Amniotic stem cell (primary cell): Measurements from ENCODE around the gene C11orf54.
"Not testable (repeated sequence)": the region's sequence is repeated elsewhere in the genome, so short reads cannot be mapped to it uniquely, and the experiment has no call there.

ENCODE experiments used
- DNase-seq: peaks from one replicate; lab custom pipeline; 2025; lab: John Stamatoyannopoulos, UW

The C11orf54 gene

DNA sequence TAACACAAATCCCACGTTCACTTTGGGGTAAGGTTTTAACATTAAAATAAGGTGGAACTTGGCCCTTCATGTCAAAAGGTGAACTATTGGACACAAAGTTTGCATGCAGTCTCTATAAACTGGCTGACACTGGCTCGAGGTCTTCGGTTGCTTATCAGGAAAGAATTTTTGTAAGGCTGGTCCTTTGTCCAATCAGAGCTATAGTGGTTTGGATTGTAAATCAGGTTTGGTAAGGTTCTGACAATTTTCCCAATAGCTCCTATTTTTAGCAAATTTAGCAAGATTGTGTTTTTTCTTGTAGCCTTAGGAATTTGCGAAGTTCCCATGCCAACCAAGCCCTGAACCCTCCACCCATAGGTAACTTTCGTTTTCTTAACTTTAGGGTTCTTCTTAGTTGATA is 25.0 kb downstream of the C11orf54 start:
- no peak for DNase-seq

DNA sequence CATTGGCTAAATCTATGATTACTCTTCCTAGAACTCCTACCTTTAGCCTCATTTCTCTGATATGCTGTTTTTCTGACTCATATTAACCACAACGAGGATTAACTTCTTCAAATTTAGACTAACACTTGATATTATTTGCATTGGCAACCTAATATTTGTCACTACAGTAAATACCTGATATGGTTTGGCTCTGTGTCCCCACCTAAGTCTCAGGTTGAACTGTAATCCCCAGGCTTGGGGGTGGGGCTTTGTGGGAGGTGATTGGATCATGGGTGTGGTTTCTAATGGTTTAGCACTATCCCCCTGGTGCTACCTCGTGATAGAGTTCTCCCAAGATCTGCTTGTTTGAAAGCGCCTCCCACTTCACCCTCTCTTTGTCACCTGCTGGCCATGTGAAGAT is 25.5 kb downstream of the C11orf54 start:
- no peak for DNase-seq

DNA sequence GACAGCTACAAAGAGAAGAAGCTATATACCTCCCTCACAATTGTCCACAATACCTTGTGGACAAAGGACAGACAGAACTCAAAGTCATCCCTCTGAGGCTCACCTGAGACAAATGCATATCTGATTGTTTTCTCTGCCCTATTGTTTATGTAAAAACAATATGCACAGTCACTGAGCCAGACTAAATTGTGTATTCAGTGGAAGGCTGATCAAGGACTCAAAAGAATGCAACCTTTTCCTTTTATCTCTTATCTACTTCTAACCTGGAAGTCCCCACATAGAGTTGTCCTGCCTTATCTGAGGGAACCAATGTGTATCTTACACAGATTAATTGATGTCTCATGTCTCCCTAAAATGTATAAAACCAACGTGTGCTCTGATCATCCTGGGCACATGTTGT is 28.7 kb downstream of the C11orf54 start:
- DNase-seq, result no peak

DNA sequence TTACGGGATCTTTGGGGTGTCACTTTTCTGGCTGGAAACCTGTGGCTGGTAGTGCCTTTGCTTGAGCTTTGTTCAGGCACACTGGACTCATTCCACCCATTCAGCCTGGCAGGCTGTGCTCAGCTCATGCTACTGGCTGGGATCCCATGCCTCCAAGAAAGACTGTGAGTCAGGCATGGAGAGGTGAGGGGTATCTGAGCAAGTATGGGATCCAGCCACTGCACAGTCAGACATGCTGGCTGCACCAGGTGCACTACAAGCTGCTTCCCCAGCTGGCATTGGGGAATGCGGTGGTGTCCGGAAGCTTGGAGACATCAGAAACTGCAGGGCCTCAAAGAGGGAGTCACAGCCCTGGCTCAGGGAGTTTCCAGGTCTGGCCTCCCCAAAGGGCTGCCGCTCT is 30.7 kb downstream of the C11orf54 start:
- no peak for DNase-seq

DNA sequence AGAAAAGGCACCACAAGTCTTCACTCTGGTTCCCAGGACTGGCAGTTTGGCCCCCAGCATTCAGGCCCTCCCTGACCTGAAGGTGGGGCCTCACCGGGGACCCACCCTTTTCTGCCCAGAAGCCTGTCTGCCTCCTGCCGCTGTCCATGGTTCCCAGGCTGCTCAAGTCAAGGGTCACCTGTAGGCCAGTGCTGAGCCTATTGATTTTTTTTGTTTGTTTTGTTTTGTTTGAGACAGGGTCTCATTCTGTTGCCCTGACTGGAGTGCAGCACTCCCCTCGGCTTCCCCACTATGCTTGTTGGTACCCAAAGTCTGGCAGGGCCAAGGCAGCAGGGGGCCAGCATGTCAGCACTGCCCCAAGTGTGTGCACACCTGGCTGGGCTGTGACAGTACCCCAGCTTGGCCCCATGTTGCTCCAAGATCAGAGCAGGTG is 31.6 kb downstream of the C11orf54 start:
- no peak for DNase-seq

DNA sequence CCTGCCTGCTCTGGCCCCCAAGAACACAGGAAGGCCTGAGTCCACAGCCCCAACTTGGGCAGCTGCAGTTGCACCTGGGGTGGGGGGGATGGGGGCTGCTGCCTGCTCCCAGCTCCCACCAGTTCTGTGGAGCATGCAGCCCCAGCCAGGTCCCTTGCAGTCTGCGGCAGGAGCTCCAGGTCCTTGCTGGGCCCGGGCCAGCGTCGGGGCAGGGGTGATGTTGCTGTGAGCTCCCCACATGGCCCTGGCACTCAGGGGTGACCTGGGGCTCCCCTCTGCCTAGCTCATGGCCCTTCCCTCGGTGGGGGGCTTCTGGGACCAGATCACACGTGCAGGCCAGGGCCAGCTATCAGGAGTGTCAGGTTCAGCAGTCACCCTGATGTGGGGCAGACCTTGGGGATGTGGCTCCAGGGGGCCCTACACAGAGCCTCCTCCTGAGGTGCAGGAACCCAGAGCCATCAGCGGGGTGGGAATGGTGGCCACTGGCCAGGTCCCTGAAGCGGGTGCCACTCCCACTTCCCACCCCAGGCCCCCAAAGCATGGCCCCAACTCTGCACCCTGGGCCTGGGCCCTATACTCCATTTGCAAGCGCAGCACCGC is 32.2 kb downstream of the C11orf54 start:
- no peak for DNase-seq

DNA sequence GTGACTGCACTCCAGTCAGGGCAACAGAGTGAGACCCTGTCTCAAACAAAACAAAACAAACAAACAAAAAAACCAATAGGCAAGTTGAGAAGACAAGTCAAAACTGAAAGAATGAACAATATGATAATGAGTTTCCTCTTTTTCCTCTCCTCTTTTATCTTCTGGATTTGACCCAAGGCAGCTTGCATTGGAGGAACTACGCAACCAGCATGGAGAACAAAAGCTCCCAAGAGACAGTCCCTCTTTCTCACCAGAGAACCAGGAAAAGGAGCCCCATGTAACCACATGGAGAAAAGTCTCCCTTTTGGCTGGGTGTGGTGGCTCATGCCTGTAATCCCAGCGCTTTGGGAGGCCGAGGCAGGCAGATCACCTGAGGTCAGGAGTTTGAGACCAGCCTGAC is 33.1 kb downstream of the C11orf54 start:
- not testable (repeated sequence) for DNase-seq

DNA sequence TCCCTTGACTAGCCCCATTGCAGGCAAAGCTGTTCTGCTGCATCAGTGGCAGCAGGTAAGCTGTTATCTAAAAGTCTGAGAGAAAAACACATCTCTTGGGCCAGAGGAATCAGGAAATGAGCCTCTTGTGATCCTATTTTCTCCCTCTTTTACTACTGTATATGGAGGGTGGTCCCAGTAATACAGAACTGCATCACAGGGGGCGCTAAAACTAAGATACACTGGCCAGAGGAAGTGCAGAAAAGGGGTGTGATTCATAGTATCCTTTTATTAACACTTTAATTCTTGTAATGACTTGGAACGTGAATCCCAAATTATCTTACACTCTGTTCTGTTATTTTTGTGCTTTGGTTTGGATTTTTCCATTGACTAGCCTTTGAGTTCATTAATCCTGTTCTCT is 33.8 kb downstream of the C11orf54 start:
- no peak for DNase-seq

DNA sequence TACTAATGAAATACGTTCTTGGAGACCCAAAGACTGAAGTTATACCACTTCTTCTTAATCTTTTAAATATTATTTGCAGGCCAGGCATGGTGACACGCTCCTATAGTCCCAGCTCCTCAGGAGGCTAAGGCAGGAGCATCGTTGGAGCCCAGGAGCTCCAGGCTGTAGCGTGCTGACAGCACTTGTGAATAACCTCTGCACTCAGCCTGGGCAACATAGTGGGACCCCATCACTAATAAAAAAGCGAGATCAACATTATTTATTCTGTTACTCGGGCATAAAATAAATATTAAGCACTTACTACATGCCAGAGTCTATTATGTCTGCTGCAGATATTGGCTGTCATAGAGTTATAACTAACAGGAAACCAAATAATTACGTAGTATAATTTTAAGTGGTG is 41.9 kb downstream of the C11orf54 start:
- no peak for DNase-seq

DNA sequence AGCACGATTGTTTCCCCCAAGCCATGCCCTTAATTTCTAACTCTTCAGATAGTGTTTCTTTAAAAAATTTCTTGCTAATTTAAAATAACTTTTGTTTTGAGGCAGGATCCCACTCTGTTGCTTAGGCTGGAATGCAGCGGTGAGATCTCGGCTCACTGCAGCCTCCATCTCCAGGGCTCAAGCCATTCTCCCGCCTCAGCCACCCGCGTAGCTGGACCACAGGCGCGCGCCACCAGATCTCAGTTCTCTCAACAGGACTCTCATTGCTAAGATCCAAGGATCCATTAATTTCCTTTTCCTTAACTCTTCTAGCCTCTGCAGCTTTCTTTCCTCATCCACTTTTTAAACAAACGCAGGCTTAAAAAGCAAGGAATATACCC is 42.3 kb downstream of the C11orf54 start:
- no peak for DNase-seq

DNA sequence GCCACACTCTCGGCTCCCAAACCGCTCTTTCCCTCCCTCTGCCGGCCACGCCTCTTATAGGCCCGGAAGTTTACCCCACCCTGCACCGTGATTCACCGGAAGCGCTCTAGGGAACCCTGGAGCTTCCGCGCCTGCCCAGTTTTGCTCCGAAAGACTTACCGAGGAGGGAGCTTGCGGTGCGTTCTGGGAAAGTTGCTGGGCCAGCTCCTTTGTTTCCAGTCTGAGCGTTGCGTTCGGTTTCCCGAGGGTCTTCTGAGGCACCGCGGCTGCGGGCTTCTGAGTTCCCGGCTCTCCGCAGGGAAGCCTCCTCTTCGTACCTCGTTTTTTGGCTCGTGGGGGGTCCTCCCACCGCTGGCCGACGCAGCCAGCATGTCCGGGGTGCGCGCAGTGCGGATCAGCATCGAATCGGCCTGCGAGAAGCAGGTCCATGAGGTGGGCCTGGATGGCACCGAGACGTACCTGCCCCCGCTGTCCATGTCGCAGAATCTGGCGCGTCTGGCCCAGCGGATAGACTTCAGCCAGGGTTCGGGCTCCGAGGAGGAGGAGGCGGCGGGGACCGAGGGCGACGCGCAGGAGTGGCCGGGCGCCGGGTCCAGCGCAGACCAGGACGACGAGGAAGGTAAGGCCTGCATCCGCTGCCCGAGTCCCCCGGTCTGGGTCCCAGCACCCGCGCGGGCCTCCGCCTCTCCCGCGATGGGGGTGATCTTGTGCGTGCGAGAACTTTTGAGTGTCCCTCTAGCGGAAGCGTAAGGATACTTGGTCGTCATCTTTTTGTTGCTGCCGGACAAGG is 42.9 kb downstream of the C11orf54 start, which contains the start of gene MED17:
Gene MED17 (plus strand): TSS at position 138 of the 790 bp plus-strand sequence. CDS start 232 bp downstream, at position 370.
- DNase-seq, result peak; percentile 84

DNA sequence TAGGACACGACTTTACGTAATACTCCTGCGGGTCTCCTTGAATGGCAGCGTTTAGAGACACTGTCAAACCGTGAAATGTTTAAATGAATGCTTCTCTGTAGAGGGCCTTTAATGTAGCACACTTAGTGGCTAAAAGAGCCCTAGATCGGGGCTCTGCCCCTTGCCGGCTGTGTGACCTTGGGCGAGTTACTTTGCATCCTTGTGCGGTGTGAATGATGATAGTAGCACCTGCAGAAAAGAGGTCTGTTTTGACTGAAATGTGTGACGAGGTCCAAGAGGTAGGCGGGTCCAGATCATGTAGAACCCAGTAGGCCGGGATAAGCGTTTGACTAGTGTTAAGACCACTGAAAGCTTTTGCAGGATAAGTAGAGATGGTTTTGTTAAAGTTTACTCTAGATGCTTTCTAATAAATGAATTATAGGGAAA is 43.5 kb downstream of the C11orf54 start:
- no peak for DNase-seq

DNA sequence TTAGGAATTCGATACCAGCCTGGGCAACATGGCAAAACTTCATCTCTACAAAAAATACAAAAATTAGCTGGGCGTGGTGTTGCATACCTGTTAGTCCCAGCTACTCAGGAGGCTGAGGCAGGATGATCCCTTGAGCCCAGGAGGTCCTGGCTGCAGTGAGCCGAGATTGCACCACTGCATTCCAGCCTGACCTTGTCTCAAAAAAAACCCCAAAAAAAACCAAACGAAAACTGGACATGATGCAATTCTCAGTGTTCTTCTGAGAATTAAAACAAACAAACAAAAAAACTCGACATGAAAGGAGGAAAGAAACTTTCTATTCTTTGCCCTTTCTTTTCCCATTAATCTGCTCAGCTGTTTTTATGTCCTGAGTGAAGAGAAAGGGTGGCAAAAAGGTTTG is 50.0 kb downstream of the C11orf54 start:
- no peak for DNase-seq

DNA sequence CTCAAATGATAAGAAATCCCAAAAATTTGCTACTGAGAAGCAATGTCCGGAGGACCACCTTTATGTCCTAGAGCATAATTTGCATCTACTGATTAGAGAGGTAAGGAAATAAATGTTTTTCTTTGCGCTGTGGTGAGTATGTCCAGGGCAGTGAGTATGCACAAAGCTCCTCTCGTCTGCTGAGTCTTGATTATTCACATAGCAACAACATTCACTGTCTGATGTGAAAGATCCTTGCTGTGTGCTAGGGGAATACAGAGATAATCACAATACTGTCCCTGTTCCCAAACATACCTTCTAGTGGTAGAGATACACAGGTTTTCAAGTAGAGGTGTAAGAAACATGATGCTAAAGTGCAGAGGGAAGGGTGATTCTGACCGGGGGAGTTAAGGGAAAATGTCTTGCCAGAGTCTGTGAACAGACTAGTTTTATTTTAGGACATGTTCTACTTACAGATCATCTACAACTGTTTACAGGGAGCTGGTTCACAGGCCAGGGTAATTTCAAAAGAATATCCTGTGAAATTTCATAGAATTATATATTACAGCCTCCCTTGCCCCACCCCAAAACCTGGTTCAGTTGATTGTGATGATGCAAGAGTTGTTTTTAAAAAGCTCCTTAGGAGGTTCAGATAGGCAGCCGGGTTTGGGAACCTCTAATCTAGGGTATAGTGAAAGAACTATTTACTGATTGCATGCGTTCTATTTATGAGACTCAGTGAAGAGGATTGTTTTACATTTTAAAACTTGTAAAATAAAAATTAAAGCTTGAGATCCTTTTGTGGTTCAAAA is 55.2 kb downstream of the C11orf54 start:
- no peak for DNase-seq

DNA sequence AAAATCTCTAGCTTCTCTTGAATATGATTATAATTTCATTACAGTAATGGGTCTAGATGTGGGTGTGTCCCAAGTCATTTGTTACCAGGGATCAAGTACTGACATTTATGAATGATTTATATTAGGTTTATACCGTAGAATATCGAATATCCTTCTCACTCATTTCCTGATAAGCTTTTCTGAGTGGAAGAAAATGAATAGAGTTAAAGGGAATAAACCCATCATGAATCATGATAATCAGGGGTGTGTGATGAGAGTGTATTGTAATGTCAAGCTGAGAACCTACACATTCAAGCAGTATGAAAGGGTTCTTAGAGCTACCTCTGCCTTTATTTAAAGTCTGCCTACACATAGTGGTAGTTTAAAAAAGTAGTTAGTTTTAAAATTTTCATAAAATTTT is 59.9 kb downstream of the C11orf54 start:
- no peak for DNase-seq

DNA sequence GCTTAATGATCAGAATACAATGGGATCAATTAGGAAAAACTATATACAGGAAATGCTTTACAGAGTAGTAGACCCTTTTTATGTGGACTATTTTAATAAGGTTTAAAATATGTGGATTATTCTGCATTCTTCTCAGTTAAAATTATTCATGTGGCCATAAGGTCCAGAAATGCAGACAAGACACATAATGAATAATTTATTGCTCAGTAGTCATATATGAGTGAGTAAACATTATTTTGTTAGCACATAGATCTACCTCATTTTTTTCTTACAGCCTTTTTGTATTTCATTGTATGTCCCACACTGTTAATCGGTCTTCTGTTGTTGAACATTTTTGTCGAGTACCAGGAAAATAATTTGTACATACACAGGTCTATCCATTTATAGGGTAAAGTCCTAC is 63.4 kb downstream of the C11orf54 start:
- DNase-seq, result no peak

DNA sequence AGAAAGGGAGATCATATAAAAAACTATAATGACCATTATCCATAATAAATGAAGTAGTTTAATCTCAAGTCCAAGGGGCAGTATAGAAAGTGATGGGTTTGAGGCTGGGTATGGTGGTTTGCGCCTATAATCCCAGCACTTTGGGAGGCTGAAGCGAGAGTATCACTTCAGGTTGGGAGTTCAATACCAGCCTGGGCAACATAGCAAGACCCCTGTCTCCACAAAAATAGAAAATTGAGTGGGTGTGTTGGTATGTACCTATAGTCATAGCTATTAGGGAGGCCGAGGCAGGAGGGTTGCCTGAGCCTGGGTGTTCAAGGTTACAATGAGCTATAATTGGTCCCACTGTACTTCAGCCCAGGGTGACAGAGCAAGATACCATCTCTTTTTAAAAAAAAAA is 66.5 kb downstream of the C11orf54 start:
- DNase-seq, result no peak

DNA sequence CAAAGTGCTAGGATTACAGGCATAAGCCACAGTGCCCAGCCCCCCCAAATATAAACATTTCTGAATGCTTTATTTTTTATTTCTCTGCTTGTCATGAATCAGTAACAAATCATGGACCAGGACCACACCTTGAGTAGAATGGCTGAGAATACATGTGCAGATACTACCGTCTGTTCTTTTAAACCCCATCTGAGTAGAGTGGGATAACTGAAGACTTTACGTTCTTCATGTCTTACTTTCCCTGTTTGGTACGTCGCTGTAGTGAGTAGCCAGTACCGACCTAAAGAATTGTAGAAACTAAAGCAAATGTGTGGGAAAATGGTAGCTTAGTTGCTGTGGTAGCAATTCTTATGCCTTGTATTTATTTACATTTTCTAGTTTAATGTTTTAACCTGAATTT is 72.5 kb downstream of the C11orf54 start:
- DNase-seq, result no peak
